LNCAP (cell line): ENCODE measurements around the gene KLK8.

ENCODE experiments used
- TF ChIP-seq, protein P1 (sequence below): fragments of 450-650 bp; IDR thresholded peaks from 2 replicates; pipeline ENCODE4 v1.5.1; 2017; ENCODE audit warnings: mild to moderate bottlenecking

KLK8 gene

DNA sequence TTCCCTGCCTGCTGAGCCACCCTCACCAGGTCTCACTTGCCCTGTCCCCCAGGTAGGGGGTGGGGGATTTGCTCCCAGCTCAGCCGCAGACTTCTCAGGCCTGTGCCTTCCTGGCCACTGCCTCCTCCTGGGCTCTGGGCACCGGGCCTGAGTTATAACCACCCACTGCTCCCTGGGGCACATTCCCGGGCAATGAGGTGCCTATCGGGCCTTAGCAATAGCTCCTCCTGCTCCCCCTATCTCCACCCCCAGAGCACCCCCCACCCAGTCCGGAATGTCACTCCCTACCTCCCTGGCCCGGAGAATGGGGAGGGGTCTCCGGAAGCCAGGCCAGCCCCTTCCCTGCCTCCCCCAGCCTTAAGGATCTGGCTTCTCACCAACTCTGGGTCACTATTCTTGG, 48.5 kb downstream of the KLK8 start, which contains the start of gene KLK5:
Gene KLK5, minus strand, starts transcription at position 129 of the 400 bp plus-strand sequence. CDS start 381 bp downstream, outside the sequence.
- TF ChIP-seq, protein P1, sequence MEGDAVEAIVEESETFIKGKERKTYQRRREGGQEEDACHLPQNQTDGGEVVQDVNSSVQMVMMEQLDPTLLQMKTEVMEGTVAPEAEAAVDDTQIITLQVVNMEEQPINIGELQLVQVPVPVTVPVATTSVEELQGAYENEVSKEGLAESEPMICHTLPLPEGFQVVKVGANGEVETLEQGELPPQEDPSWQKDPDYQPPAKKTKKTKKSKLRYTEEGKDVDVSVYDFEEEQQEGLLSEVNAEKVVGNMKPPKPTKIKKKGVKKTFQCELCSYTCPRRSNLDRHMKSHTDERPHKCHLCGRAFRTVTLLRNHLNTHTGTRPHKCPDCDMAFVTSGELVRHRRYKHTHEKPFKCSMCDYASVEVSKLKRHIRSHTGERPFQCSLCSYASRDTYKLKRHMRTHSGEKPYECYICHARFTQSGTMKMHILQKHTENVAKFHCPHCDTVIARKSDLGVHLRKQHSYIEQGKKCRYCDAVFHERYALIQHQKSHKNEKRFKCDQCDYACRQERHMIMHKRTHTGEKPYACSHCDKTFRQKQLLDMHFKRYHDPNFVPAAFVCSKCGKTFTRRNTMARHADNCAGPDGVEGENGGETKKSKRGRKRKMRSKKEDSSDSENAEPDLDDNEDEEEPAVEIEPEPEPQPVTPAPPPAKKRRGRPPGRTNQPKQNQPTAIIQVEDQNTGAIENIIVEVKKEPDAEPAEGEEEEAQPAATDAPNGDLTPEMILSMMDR, result no peak

DNA sequence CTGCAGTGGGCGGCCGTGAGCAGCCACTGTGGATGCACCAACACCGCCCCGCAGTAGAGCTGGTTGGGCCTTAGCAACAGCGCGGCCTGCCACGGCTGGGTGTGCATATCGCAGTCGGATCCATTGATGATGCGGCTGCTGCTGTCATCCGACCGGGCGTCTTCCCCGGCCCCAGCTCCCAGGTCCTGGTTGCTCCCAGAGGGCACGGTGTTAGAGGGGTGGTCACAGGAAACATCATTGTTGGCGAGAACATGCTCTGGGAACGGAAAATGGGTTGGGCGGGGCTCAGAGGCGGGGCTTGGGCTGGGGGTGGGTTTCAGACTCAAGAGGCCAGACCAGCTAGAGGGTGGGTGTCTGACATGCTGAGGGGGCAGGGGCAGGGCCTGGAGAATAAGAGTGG, 51.5 kb downstream of the KLK8 start:
- TF ChIP-seq, protein P1, result no peak

DNA sequence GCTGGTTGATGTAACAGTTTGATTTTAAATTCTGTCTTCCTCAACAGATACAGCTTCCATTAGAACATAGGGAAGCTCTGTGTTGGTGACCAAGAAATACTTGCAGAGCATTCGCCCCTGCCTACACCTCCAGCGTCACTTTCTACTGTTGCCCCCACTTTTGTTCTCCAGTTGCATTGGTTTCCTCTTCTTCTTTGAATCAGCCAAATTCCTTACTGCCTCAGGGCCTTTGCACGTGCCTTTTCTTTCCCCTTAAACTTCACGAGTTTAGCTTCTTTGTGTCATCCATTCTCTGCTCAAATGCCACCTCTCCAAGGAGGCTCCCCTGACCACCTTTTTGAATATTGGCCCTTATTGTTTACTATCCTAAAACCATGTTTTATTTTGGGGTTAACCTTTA, 54.3 kb downstream of the KLK8 start:
- TF ChIP-seq, protein P1, result no peak
